Erythroblast (primary cell): ENCODE measurements around the gene BEST4.

Experiments
- GATA1 ChIP-seq: IDR thresholded peaks from 2 replicates; pipeline ENCODE4 v1.6.1; 2011; ENCODE audit warnings: low read depth, mild to moderate bottlenecking, control low read depth, low read length, moderate library complexity
- POLR2A ChIP-seq: IDR thresholded peaks from 2 replicates; pipeline ENCODE4 v1.6.1; 2011; ENCODE audit warnings: mild to moderate bottlenecking, low read length

DNA sequence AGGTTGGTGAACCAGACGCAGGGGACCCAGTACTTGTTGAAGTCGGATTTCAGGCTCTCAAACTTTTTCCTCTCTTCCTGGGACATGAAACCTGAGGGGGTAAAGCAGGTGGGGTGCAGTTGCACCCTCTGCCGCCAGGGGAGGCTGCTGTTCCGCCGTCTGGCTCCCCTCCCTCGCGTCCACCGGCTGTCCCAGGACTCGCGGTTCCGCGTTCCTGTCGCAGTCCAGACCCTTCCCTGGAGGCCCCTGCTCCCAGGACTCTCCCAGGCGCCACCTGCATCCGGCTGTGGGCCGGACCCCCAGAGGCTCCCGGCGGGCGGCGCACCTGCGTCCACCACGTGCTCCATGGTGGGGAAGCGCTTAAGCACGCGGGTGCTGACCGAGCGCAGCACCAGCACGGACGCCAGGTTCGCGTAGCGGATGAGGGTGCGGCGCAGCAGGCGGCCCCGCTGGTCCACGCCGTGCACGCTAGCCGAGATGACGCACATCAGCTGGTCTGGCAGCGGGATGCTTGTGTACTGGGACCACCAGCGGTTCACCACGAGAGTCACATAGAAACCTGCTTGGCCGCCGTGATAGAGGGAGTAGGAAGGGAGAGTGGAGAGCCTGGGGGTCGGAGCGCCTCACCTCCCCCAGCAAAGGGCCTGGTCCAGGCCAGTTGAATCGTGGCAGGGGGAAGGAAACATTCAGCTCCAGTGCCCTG, 1.7 kb downstream of the BEST4 start:
- no peak for TF ChIP-seq POLR2A
- no peak for TF ChIP-seq GATA1
